Non-pigmented ciliary epithelial cell (primary cell): ENCODE results near the gene RELL2.

Source experiments
- DNase-seq: peaks from one replicate; pipeline ENCODE4 v3.0.0-alpha.2; 2010; ENCODE audit warnings: low read depth

The RELL2 gene

GRCh38 chr5:141649972-141650371 is 13.2 kb downstream of the RELL2 start:
- DNase-seq: no peak

GRCh38 chr5:141650851-141651727 is 14.3 kb downstream of the RELL2 start, which contains the start of gene FCHSD1:
TSS of gene FCHSD1 (minus strand) at chr5:141651418. CDS start at chr5:141651368, 50 bp downstream.
- DNase-seq: peak; percentile 31

GRCh38 chr5:141651728-141652105 is 14.9 kb downstream of the RELL2 start:
- DNase-seq: no peak

- DNase-seq: peak; percentile 82
Measured at GRCh38 chr5:141654298-141654697, 17.5 kb downstream of the RELL2 start.

- DNase-seq: no peak
Measured at GRCh38 chr5:141655020-141655419, 18.2 kb downstream of the RELL2 start.

DNA sequence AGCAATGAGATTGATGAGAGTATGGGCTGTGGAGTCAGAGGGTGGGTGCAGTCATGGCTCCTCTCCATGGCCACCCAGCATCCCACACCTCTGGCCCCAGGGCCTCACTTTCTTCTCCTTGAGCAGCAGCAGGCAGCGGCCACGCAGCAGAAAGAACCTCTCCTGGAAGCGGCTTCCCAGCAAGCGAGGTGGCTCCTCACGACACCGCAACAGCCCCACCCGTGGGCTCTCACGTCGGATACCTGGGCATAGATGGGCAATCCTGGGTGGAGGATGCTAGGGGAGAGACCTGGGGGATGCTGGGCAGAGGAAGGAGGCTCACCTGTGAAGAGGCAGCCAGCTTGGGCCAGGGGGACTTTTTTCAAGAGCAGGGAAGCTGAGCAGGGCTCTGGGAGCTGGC is 19.6 kb downstream of the RELL2 start:
- no peak for DNase-seq

GRCh38 chr5:141657404-141657803 is 20.6 kb downstream of the RELL2 start:
- no peak for DNase-seq

DNA sequence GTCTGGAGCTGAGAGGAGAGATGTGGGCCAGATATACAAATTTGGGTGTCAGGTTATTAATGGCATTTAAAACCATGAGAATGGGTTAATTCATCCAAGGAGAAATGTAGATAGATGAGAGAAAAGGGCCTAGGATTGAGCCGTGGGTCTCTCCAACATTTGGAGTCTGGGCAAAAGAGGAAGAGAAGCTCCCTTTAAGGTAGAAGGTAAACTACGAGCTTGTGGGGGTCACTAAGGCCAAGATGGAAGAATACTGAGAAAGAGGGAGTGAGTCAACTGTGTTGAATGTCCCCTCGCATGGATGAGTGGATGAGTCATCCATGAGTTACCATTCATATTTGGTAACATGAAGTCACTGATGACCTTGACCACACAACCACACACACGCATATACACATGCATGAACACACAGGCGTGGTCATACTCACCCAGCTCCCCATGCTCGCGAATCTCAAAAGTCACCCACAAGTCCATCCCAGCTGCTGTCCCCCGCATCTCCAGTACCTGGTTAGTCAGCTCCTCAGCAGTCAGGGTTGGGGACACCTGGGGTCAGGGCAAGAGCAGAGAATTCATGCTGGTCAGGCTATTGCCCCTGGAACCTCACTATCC is 21.2 kb downstream of the RELL2 start:
- DNase-seq: peak; percentile 98

GRCh38 chr5:141662028-141662427 is 25.2 kb downstream of the RELL2 start:
- DNase-seq: no peak

DNA sequence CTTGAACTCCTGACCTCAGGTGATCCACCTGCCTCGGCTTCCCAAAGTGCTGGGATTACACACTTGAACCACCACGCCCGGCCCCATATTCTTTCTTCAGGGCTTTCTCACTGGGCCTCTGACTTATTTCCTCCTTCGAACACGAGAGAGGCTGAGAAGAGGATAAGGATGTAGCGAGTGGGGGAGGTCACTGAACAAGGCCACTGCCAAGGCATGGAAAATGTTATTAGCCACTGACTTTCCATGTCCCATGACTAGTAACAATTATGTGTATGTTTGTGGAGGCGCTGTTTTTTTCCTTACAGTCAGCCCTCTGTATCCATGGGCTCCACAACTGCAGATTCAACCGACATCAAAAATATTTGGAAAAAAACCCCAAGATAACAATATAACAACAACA is 26.7 kb downstream of the RELL2 start:
- no peak for DNase-seq

DNA sequence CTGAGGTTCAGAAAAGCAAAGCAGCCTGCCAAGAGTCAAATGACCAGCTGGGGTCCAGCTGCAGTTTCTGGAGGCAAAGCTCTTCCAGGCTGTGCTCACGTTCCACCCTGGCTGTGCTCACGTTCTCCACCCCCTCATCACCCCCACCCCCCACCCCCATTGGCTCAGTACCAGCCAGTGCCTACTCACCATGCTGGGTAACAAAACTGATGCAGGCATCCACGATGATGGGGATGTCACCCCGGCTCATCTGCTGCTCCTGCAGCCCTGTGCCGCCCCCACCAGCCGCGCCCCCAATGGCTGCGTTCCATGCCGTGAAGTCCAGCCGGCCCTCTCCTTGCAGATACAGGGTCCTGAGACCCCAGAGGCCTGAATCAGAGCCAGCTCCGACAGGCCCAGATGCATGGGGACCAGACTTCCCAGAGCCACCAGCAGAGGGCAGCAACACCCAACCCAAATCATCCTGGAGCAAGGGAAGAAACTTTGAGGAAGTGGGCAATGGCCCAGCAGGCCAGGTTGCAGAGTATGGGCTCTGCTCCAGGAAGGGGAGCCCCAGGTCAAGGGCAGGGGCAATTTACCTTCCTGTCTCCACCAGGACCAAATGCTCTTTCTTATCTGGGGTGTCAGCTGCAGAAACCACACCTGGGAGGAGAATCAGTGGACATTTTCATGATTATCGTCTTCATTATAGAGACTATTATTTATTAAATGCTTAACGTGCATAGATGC is 28.1 kb downstream of the RELL2 start:
- no peak for DNase-seq

- DNase-seq: no peak
Measured at GRCh38 chr5:141665995-141666940, 29.5 kb downstream of the RELL2 start.

- DNase-seq: no peak
Measured at GRCh38 chr5:141668601-141669265, 31.9 kb downstream of the RELL2 start.

DNA sequence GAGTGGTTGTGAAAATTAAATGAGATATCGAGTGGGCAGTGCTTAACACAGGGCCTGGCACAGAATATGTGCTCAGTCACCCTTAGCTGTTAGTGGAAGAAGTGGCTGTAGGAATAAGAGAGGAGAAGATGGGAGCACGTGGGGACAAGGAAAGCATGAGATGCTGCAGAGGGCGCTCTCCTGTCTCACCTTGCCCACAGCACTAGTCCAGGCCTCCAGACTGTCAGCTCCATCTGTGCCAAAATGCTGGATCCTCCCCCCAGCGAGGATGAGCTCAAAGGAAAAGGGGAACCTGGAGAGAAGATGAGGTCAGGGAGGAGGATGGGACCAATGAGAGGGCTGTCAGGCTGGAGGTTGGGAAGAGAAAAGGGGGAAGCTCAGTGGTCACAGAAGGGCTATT is 32.7 kb downstream of the RELL2 start:
- DNase-seq: no peak

DNA sequence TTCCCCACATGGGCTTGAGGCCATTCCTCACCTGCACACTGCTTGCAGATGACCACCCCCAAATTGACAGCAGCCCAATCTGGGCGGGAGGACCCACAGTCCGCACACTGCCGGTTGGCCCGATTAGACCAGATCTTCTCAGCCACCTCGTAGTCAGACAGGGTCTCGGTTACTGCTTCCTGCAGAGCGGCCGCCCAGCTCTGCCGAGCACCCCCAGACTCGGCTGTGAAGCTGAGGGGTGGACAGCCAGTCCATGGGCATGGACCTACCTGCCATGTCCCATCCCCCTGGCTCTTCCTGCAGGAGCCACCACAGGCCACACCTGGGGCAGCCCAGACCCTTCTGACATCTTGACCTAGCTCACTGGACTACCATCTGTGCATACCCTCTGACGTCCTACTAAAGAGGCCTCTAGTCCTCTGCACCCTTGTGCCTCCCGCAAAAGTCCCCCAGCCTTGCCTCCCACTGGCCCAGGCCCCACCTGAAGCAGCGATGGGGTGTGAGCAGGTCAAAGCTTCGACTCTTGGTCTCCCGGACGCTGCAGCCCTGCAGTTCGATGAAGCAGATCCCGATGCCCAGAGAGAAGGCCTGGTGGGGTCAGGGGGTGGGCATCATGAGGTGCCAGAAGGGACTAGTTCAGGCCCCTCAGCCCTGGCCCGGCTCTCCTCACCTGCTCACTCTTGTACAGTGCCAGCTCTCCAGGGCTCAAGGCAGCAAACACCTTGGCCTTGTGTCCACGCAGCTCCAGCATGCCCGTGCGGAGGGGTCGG is 35.5 kb downstream of the RELL2 start:
- DNase-seq: no peak

DNA sequence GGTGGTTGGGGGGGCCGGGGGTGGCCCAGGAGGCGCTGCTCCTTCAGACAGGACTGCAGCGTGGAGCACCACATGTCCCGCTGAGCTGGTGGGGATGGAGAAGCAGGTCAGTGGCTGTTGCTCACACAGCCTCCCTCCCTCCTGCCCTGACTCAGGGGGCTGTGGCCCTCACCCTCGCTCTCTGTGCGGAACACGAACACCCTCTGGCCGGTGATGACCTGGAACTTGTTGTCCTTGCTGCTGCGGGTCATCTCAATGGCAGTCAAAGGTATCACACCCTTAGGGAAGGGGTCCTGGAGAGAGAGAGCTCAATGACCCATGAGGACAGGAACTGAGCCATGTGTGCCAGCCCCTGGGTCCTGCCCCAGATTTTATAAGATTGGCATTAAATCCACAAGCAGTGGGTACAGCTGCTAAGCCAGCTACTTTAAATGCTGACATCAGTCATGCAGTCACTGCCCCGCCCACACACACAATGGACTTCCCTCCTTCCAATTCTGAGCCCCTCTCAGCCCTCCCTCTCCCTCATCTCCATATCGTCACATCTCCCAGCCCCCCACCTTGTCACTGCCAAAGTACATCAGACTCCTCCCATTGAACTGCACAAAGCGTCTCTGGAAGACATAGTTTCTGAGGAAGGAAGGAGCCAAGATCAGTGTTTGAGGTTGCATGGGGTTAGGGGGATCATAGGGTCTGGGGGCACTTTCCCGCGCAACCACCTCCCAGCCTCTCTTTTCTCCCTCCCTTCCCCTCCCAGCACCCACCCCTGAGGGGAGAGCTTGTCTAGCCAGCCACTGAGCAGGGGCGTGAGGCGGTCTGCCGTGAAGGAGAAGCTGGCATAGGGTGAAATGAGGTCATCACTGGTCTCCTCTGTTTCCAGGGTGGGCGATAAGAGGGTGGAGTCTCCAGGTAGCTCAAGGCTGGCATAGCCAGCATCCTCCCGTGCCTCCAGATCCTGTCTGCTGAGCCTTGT is 36.3 kb downstream of the RELL2 start:
- DNase-seq: no peak

DNA sequence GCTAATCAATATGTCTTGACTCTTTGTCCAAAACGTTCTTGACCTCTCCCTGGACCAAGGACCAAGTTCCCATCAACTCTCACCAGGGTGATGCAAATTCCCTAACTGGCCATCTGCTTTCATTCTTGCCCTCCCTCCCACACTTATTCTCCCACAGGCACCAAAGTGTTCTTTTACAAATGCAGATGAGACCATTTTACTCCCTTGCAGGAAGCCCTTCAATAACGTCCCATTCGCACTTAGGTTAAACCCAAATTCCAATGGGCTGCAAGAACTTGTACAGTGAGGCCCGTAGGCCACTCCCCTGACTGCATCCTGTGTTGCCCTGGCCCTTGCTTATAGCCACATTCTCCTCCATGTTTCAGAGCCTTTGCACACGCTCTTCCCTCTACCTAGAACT is 38.0 kb downstream of the RELL2 start:
- DNase-seq: no peak

- no peak for DNase-seq
Measured at GRCh38 chr5:141675672-141676071, 38.9 kb downstream of the RELL2 start.

DNA sequence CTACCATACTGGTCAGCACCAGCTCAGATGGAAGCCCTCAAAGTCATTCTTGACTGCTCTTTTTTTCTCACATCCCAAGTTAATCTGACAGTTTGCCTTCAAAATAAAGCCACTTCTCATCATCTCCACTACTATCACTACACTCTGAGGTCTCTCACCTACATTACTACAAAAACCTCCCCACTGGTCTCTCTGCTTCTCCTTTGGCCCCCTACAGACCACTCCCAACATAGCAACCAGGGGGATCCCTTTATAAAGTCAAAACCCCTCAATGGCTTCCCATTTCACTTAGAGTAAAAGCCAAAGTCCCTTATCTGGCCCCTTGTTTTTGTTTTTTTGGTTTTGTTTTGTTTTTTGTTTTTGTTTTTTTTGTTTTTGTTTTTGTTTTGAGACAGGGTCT is 40.6 kb downstream of the RELL2 start:
- DNase-seq: no peak
